ENCODE results near the gene HOXA7.

Gene HOXA7

DNA sequence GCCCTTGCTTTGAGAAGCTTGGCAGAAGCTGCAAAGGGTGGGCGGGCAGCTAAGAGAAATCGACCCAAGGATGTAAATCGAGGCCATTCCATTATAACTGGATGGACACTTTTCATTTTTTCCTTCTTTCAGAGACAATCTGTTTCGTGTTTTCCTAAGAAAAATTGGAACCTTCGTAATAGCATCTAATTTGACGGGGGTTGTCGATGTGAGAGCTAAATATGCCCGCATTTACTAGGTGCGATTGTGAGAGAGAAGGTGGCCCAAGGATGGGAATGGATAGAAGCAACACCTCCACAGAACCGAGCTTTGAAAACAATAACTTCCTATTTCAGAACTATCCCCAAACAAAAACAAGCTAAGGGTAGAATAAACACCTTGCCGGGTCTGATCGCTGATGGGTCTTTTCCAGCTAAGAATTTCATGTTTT, 25.1 kb downstream of the HOXA7 start:
- Mint-ChIP-seq H3K36me3 (no peaks in the 10 kb centered on the region), H3K27ac (no peak overlapping the region), H3K4me3 (peak overlapping the region; percentile 62), H3K4me1 (peaks cover 11% of the 10 kb centered on the region), H3K27me3 (peaks cover 28% of the 10 kb centered on the region), H3K9me3 (no peaks in the 10 kb centered on the region)

DNA sequence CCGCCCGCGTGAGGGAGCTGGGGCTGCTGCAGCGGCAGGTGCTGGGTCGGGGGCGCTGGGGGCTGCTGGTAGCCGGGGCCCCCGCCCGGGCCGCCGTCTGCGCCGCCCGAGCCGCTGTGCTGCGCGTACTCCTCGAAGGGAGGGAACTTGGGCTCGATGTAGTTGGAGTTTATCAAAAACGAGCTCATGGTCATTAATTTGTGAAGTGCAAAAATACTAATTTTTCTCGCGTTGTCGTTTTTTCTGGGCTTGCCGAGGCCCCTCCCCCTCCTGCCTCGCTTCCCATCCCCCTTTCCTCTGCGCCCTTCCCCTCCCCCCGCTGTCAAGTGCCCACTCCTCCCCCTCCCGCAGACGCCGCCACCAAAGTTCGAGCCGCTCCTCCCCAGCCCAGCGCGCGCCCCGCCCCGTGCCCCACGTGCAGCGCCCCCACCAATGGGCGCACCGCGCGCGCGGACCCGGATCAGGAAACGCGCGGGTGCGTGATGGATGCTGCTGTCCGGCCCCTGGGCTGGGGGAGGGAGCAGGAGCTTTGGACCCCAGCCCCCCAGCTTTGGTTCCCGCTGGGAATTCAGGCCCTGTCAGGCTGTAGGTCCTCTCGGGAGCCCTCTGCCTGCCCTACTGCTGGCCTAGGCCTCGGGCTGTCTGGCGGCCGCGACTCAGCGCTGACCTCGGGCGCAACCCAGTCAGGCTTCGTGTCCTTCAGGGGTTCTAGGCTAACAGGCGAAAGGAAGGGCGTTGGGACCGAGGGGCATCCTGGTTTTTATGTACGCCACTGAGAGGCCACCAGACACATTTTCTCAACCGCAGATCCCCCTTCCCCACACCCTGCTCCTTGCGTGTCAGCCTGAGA, 25.7 kb downstream of the HOXA7 start, which contains the start of gene HOXA4:
Gene HOXA4, minus strand, starts transcription at position 218 of the 850 bp plus-strand sequence. Its CDS starts 24 bp downstream, at position 194.
- H3K27ac Mint-ChIP-seq, result no peak within 1 kb of the TSS
- H3K36me3 Mint-ChIP-seq, result no peaks in the 10 kb centered on the region
- H3K27me3 Mint-ChIP-seq, result peaks cover 27% of the 10 kb centered on the region
- H3K4me1 Mint-ChIP-seq, result peaks cover 11% of the 10 kb centered on the region
- no peaks in the 10 kb centered on the region for H3K9me3 Mint-ChIP-seq
- peak within 1 kb of the TSS; percentile 62 for H3K4me3 Mint-ChIP-seq

DNA sequence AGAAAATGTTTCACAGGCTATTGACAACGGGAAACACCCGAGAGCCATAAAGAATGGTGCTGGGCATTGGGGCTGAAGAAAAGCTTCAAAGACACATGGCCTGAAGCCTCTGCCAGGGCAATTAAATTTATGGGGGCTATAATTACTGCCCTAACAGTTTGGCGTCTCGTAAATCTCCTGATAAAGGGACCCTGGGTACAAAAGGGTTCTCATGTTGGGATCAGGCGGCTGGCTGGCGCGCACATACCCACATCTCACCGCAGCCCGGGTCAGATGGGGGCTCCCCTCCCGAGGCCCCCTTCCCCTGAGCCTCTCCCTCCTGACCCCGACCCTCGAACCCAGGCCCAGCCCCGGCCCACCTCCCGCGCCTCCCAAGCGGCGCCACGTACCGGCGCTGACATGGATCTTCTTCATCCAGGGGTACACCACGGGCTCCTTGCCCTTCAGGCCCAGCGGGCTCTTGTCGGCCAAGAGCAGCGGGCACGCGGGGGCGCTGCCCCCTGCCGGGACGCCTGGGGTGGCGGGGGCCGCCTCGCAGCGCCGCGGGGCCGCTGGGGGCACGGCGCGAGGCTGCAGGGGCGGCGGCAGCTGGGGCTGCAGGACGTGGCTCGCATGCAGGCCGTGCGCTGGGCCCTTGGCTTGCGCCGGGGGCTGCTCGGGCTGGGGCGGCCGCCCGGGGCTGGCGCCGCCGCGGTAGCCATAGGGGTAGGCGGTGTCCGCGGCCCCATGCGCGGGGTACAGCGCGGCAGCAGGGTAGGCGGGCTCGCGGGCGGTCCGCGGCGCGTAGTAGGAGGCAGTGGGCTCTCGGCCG, 26.5 kb downstream of the HOXA7 start:
- H3K4me1 Mint-ChIP-seq, result peaks cover 11% of the 10 kb centered on the region
- no peak overlapping the region for H3K27ac Mint-ChIP-seq
- peaks cover 24% of the 10 kb centered on the region for H3K27me3 Mint-ChIP-seq
- no peaks in the 10 kb centered on the region for H3K9me3 Mint-ChIP-seq
- H3K36me3 Mint-ChIP-seq, result no peaks in the 10 kb centered on the region
- peak overlapping the region; percentile 11 for H3K4me3 Mint-ChIP-seq

DNA sequence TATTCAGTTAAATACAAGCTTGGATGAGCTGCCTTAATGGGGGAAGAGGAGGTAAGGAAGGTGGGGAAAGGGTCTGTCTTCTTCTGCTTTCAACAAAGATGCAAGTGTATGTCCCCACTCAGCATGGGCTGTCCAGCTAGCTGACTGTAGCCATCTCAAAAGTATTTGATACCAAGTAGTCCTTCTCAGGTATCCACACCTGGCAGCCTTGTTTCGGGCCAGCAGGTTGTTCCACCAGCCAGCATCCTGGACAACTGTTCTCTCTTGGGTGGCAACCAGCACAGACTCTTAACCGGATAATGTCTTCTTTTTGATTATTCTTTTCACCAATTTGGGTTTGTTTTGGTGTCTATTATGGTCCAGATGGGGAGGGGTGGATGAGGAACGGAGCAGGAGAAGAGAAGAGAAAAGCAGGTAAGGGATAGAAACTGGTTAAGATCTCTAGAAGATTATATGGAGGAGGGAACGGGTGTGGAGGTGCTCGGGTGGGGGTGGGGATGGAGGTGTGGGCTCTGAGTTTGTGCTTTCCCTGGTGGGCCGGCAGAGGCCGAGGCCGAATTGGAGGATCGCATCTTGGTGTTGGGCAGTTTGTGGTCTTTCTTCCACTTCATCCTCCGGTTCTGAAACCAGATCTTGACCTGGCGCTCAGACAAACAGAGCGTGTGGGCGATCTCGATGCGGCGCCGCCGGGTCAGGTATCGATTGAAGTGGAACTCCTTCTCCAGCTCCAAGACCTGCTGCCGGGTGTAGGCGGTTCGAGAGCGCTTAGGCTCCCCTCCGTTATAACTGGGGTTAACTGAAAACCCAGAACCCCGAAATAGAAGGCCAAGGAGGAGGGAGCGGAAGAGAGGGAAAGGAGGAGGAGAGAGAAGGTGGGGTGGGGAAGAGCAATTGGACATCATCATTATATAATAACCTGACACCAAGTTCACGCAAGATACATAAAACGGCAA, 27.4 kb downstream of the HOXA7 start:
- Mint-ChIP-seq H3K4me3 (peak overlapping the region; percentile 59), H3K36me3 (no peaks in the 10 kb centered on the region), H3K27ac (no peak overlapping the region), H3K9me3 (no peaks in the 10 kb centered on the region), H3K4me1 (peaks cover 3% of the 10 kb centered on the region), H3K27me3 (peaks cover 23% of the 10 kb centered on the region)

DNA sequence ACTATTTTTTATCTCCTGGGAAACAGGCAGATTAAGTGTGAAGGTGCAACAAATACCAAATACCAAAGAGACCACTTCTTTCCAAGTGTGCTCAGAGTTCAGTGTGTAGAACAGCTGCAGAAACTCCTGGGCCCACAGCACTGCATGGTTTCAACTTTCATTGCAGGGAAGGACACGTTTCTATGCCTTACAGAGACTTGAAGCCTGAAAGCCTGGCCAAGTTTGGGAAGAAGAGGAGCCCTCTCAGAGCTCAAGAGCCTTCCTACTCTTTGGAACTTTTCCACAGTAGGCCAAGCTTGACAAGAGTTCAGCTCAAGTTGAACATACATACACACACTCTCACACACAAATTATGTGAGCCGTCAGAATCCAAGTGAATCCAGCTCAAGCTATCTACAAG, 28.4 kb downstream of the HOXA7 start:
- no peak overlapping the region for H3K27ac Mint-ChIP-seq
- H3K4me3 Mint-ChIP-seq, result no peak overlapping the region
- no peaks in the 10 kb centered on the region for H3K4me1 Mint-ChIP-seq
- no peaks in the 10 kb centered on the region for H3K9me3 Mint-ChIP-seq
- peaks cover 17% of the 10 kb centered on the region for H3K27me3 Mint-ChIP-seq
- no peaks in the 10 kb centered on the region for H3K36me3 Mint-ChIP-seq

DNA sequence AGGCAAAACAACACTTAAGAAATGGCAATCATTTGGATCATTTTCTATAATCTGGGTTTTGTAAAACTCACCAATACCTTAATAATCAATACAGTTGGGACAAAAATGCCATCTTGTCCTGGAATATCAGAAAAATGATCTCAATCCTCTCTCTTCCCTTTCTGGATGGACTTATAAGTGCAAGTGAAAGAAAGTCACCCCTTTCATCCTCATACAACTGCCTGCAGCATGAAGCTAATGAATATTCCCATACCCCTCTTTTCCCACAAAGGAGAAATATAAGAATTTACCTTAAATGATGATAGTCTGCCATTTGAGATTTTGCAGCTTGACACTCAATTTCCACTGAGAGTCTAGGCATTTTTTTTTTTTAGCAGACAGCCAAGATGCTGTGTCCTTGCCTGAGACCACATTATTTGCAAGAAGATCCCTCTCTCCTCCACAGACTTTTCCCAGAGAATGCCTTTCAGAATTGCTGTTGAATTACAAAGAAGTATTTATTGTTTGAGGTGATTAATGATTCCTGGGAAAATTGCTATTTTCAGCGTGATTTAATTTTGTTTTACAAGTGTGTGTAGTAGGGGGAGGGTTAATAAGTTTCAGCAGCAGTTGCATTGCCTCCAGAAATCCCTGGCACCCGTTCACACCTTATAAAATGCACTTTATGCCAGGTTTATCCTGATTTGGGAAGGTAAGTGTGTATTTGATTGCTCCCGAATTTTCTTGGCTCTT, 29.7 kb downstream of the HOXA7 start:
- peaks cover 17% of the 10 kb centered on the region for H3K27me3 Mint-ChIP-seq
- H3K36me3 Mint-ChIP-seq, result no peaks in the 10 kb centered on the region
- H3K27ac Mint-ChIP-seq, result no peak overlapping the region
- H3K9me3 Mint-ChIP-seq, result no peaks in the 10 kb centered on the region
- H3K4me3 Mint-ChIP-seq, result no peak overlapping the region
- H3K4me1 Mint-ChIP-seq, result no peaks in the 10 kb centered on the region

DNA sequence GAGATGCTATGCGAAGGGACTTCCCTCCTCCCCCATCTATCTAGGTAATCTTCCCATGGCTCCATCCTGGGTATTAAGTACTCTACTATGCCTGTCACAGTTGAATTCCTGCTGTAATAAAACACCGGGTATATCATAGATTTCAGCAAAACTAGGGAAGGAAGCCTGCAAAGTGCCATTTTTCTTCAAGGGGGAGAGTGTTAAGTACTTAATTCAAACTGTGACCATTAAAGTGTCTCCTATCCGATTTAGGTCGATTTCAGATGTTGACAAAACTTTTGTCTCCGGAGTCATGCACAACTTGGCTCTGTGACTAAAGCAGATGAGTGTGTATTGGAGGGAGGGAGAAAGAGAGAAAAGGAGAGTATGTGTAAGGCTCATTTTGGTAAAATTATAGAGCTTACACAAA, 30.5 kb downstream of the HOXA7 start:
- Mint-ChIP-seq H3K4me3 (no peak overlapping the region), H3K4me1 (no peaks in the 10 kb centered on the region), H3K36me3 (no peaks in the 10 kb centered on the region), H3K27ac (no peak overlapping the region), H3K9me3 (no peaks in the 10 kb centered on the region), H3K27me3 (peaks cover 17% of the 10 kb centered on the region)

DNA sequence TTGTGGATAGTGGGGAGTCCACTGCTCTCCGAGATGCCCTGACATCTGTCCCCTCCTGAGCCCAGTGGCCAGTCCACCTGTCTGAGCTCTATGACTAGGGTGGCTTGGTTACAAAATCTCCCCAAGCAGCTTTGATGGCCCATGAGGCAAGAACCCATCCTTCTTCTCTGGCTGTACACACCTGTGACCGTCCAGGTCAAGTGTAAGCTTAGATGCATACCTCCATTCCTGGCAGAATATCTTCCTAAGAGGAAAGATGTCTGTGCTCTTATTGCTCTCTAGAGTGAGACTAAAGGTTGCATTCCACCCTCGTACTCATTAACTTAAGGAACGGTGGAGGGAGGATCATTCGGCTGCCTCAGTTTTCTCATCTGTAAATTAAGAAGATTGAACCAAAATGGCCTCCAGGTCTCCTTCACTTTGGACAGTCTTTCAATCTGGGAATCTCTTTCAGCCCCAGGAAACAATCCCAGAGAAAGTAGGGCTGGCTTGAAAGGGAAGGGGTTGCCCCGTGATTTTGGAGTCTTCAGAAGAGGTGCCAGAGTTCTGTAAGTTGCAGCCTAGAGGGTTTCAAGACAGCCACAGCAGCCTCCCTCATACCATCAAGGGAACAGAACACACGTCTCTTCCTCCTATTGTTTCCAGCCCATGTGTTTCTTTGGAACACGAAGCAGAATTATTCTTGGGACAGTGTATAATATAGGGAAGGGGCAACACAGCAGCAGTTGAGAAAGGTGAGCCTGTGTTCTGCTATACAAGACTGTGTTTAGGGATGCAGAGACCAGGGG, 31.4 kb downstream of the HOXA7 start:
- H3K4me3 Mint-ChIP-seq, result no peak overlapping the region
- no peaks in the 10 kb centered on the region for H3K9me3 Mint-ChIP-seq
- no peaks in the 10 kb centered on the region for H3K36me3 Mint-ChIP-seq
- H3K27ac Mint-ChIP-seq, result no peak overlapping the region
- H3K4me1 Mint-ChIP-seq, result no peaks in the 10 kb centered on the region
- peaks cover 17% of the 10 kb centered on the region for H3K27me3 Mint-ChIP-seq

DNA sequence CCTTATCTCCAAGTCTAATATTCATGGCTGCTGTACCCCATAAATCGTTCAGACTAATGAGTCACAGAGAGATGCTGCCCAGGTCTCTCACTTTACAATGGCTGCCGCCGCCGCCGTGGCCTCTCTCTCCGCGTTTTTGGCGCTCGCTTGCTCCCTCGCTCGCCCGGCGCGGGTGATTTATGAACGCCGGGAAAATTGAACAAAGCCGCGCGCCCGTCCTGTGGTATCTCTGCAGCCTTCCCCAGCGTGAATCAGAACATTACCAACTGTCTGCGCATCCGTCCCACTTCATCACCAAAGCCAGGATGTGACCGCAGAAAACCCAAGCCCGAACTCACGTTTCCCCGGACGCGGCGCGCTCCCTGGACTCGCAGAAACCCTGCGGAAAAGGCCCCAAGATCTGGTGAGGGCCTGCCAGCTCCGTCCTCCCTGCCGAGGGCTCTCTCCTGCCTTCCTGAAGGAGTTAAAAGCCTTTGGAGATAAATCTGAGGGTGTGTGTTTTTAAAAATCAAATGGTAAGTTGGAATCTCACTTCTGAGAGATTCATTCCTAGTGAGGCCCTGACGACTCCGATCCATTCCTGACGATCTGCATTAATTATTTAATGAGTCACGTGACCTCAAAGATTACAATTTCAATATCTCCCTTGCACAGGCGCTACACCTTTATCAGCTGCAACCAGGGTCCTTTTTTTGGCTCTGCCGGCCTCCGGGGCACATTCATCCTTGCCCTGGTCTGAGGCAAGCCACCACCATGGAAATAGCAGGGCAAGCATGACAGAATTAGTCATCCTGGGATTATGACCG, 32.2 kb downstream of the HOXA7 start:
- Mint-ChIP-seq H3K27ac (no peak overlapping the region), H3K4me1 (no peaks in the 10 kb centered on the region), H3K27me3 (peaks cover 17% of the 10 kb centered on the region), H3K9me3 (no peaks in the 10 kb centered on the region), H3K36me3 (no peaks in the 10 kb centered on the region), H3K4me3 (no peak overlapping the region)

DNA sequence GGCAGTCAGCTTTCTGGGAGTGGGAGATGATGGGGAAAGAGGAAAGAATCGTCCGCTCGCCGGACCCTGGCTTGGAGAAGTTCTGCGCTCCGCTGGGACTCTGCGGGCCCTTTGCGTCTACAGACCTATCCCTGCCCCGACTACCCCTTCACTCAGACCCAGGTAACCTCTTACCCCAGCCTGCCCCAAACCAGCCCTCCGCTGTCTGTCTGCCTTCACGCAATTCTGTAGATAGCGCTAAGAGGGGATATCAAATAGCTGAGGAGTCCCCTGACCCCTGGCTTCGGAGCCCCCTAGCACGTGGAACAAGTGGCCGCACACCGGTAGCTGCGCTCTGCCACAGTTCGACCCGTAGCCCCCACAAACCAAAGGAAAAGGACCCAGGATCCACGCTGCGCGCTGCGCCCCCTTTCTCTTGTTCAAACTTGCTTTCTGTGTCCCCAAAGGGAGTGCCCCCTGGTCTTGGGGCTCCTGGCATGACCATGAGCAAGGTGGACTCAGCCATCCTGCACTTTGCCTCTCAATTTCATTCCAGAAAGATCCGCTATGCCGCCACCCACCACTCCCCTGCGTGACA, 32.9 kb downstream of the HOXA7 start:
- no peak overlapping the region for H3K4me3 Mint-ChIP-seq
- peaks cover 16% of the 10 kb centered on the region for H3K27me3 Mint-ChIP-seq
- H3K9me3 Mint-ChIP-seq, result no peaks in the 10 kb centered on the region
- no peak overlapping the region for H3K27ac Mint-ChIP-seq
- no peaks in the 10 kb centered on the region for H3K36me3 Mint-ChIP-seq
- H3K4me1 Mint-ChIP-seq, result no peaks in the 10 kb centered on the region

DNA sequence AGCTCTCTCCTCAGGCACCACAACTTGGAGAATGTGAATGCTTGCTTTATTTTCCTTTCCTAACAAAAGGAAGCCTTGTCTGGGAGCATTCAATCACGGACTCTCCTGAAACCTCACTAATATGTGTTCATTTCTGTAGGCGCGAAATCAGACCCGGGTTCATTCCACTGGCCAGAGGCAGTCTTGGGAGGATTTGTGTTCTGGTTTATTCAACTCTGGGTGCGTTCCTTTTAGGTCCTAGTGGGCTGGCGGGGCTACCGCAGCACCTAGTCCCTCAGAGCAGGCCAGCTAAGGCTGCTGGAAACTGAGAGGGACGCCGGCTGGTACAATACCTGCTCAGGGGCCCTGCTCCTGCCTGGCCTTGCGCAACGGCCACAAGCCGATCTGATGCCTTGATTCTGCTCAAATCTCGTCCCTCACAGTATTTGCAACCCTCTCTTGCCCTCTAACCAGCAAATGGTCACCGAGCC, 33.4 kb downstream of the HOXA7 start:
- H3K36me3 Mint-ChIP-seq, result no peaks in the 10 kb centered on the region
- H3K27me3 Mint-ChIP-seq, result peaks cover 18% of the 10 kb centered on the region
- H3K4me3 Mint-ChIP-seq, result no peak overlapping the region
- H3K4me1 Mint-ChIP-seq, result no peaks in the 10 kb centered on the region
- H3K9me3 Mint-ChIP-seq, result no peaks in the 10 kb centered on the region
- no peak overlapping the region for H3K27ac Mint-ChIP-seq

DNA sequence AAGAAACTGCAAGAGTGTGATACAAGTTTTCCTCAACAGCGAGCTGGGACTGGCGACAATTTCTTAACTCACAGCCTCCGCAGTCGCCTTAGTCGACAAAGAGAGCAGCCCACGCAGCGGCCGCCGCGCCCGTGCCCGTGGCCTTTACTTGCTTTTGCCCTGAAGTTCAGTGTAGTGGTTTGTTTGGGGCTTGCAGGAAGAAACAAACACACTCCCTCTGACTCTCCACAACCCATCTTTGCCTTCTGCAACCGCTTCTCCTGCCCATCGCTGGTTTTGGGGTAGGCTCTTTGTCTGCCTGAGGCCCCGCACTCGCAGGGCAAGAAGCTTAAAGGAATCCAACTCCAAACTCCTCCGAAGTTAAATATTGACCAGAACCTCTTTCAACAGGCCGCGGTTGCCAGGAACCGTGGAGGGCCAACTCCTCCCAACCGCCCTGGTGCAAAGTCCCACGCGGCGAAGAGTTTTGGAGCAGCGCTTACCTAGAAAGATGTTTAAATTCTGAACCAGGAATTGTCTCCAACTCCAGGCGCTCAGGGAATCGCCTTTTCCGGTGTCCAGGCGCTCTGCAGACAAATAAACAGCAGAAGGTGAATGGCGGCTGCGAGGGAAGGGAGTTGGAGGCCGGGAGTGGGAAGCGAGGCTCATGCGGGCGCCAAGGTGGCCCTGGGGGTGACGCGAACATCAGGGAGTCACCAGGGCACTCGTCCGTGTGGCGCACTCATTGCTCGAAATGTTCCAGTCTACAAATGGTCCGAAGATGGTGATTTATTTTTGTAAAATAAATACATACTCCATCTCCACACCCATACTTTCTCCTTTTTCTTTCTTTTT, 34.2 kb downstream of the HOXA7 start:
- peaks cover 13% of the 10 kb centered on the region for H3K27me3 Mint-ChIP-seq
- H3K4me3 Mint-ChIP-seq, result no peak overlapping the region
- no peaks in the 10 kb centered on the region for H3K36me3 Mint-ChIP-seq
- H3K4me1 Mint-ChIP-seq, result no peaks in the 10 kb centered on the region
- H3K27ac Mint-ChIP-seq, result no peak overlapping the region
- H3K9me3 Mint-ChIP-seq, result no peaks in the 10 kb centered on the region
